Activated T-helper 9 cell treated with anti-CD3 and anti-CD28 coated beads, Interleukin-2, amount 50 U/mL, for 16 hours (primary cell): Measurements from ENCODE around the gene DDO.
"Not testable (repeated sequence)": the region's sequence is repeated elsewhere in the genome, so short reads cannot be mapped to it uniquely, and the experiment has no call there.

Experiments used
- DNase-seq: peaks from one replicate; pipeline ENCODE4 v3.0.0-alpha.2; 2020; ENCODE audit warnings: low read depth

The DDO gene

DNA sequence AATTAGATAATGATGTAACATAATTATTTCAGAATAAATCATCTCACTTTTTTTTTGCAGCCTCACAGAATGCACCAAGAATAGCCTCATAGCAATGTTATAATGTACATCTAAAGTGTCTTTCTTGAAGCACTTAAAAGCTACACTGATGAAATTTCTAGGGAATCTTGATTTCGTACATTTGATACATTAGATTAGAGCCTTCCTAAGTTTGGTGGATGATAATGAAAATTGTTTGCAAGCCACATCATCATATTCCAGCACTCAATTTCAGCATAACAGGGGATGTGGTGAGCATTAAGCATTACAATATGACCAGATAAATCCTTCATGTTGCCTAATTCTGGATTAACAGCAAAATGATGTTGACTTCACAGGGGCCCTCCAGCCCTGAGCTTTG, 47.5 kb downstream of the DDO start:
- no peak for DNase-seq

DNA sequence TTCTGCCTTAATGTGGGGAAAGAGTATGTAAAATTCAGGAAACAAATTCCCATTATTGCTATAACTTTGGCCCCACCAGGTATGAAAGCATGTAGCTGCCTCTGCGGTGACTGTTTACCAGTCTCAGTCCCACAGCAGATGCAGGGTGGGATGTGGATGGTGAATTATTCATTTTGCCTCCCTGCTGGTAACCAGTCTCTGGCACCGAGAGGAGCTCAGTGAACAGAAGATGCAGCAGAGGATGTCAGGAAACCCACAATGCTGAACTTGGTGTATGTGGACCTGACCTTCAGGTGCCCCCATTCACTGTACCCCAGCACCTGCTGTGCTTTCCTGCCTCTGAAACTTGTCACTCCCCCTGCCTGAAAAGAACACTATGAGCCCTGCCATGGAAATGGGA, 48.4 kb downstream of the DDO start:
- DNase-seq, result no peak

DNA sequence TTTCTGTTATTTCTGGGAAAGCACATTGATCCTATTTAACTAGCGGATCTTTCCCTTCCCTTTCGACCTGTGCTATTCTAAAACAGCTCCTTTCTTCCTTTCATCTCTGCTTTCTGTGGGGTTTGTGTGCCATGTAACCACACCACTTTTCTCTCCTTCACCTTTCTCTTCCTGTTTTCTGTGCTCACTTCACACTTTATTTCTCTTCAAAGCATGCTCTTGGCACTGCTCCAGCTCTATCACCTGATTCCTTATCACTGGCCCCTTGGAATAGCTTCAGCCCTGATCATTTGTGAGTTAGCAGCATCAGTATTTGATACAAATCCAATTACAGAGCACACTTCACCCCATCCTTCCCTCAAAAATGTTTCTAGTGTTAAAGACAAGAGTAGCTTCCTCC, 49.1 kb downstream of the DDO start:
- DNase-seq, result no peak

DNA sequence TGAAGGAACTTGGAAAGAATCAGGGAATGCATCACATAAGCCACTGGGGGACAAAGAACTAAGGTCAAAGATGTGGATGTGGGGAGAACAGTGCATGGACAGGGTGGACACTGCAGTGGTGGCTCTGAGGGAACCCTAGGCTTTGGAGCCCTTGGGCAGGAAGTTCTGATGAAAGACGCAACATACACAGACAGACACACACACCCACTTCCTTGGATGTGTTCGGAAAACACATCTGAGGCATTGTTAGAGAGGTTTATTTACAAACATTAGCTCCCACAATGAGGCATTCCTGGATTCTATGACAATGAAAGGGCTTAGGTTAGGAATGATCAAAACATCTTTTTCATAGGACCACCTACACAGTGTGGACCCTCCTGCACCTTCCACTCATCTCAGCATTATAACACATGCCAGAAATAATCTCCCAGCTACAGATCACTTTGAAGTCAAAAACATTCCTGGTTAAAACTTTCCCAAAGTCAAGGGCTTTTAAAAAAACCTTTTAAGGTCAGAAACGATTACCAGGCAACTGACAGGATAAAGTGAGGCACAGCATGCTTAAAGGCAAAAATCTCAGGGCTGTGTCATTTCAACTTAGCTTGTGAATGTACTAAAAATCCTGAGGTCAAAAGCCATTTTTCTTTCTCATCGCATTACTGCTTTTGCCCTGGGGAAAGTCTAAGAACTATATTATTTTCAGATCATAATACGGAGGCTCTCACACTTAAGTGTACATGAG, 50.8 kb downstream of the DDO start:
- DNase-seq, result no peak

DNA sequence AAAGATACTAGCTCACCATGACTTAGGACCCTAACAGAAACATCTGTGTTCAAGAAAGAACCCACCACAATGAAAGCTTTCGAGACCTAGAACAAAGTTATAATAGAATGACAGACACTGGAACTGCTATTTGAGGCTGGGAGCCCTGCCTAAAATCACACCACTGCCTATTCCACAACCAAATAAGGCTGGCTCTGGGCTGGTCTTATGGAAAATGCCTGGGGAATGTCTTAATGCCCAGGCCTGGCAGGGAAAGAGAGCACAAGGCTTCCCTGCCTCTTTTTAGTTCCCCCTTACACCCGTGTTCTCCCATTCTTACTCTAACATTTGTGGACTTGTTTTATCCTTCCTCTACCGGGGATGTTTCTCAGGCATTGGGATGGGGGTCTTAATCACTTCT, 51.6 kb downstream of the DDO start:
- DNase-seq, result no peak

DNA sequence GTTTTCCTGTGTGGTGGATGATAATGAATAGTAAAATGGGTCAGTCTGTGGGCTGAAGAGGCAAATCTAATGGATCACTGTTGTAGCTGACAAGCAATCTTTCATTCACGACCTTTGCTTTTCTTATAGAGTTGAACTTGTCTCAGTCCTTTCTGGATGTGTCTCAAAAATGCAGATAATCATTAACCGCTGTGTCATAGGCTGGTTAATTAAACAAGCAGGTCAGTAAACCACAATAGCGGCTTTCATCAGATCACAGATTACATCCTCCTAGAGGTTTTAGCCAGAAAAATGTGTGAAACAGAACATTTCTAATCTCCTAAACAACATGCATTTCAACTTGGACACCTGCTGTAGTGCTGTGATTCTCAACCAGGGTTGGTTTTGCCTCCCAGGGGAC, 54.7 kb downstream of the DDO start:
- no peak for DNase-seq

DNA sequence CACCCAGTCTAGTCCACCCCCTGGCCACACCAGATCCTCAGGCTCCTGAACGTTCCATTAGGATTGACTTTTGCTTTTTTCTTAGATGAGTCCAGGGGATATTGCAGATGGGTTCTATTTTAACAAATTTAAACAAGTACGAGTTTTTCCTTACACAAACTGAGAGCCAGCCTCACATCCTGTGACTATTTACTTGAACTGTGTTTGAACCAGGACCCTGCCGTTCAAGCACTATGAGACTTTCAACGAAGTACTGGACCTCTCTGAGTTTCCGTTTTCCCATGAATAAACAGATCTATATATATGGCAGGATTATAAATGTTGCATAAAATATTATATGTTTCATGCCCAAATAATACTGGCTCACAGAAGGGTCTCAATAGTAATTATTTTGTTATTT, 55.8 kb downstream of the DDO start:
- DNase-seq, result no peak

DNA sequence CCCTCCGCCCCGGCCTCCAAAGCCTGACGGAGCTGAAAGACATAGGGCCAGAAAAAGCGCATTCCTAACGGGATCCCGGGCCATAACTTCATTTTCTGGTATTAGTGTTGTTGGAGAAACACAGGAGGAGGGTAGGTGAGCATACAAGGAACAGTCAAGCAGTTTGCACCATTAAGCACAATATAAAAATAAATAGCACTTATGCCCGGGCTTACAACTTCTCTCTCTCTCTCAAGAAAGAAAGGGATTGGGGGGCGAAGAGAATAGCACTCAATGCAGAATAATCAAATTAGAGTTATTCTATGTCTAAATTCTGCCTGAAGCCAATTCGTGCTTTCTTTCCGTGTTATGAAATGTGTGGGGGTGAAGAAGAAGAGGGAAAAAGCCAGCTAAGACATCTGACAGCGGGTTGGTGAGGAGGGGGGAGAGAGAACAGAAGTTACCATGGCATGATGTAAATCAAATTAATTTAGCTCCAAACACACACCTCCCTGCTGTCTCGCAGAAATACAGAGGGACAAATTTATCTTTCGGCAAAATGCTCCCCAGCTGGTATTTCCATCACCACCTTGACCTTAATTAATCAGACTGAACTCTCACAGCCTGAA, 56.7 kb downstream of the DDO start:
- DNase-seq, result no peak

DNA sequence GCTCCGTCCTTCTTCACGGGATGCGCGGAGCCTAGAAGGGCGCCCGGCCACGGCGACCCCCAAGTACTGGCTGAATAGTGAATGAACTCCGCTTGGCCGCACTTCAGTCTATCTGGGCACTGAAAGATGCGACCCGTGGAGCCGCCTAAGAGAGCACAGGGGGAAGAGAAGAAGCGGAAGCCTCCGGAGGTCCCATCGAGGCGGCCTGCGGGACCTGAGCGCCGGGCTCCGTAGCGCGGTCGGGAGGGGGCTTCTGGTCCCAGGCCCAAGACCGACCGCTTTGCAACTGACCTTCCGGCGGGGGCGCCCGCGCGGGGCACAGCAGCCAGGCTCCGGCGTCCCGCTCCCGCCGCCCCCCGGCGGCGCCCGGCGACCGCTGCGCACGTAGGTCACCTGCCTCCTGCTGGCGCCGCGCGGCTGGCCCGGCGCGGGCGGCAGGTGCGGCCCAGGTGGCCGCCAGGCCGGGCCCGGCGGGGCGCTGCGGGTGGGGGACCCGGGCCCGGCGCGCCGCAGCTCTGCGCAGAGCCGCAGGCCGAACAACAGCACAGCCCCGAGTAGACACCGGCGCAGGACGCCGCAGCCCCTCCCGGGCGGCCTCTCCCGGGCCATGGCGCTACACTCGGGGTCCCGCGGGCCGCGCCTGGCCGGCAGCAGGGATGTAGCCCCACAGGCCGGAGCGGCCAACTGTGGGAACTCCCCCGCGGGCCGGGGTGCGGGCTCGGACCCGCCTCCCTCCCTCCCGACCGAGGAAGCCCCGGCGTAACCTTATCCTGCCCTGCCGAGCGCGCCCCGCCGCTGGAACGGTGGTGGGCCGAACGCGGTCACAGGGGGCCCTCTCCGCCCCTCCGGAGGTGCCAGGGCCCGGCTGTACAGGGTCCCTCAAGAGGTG, 57.5 kb downstream of the DDO start, which contains the start of gene METTL24:
TSS of gene METTL24 (minus strand) at position 686 of the 889 bp plus-strand sequence. CDS start at position 609, 77 bp downstream.
- no peak for DNase-seq

DNA sequence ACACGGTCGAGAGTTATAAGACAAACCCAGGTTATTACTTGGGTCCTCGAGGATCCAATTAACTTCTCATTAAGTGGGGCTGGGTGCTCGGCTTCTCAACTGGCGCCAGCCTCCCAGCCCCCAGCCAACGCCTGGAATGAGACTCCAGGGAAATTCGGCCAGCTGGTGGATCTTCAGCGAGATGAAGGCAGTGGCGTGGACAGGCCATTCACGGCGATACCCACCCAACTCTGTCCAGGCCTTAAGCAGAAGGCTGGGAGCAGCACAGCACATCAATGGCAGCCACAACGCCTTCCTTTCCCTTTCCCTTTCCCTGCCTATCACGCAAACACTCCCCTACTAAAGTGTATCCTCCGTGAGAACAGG, 58.1 kb downstream of the DDO start:
- DNase-seq, result no peak

DNA sequence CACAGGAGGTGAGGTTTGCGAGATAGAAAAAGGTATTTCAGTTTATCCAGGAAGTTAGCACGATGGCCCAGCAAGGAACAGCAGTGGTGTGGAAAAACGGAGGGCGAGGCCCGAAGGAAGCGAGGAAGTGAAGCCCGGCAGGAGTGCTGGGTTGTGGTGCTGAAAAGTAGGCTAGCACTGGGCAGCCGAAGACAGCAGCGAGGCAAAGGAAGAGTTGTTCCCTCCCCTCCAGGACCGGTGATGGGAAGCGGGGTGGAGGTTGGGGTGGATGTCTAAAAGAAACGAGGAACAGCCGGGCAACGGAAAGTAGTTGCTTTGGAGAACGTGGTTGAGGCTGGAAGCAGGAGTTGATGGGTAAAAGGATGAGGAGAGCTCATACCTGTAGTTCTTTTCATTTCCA, 58.6 kb downstream of the DDO start:
- no peak for DNase-seq

DNA sequence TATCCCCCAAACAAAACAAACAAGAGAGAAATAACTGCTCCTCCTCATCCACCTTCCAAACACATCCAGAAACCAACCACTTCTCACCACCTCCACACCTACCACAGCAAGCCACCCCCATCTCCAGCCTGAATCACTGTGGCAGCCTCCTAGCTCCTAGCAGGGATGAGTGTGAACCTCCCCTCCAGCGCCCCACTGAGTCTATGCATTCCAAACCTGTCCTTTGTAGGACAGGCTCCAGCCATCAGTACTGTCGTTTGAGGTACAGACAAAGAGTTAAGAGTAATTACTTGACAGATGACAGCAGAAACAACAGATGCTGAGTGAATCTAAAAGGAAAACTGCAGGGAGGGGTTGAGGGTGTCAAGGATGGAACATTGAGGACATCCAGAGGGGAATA, 59.6 kb downstream of the DDO start:
- no peak for DNase-seq

DNA sequence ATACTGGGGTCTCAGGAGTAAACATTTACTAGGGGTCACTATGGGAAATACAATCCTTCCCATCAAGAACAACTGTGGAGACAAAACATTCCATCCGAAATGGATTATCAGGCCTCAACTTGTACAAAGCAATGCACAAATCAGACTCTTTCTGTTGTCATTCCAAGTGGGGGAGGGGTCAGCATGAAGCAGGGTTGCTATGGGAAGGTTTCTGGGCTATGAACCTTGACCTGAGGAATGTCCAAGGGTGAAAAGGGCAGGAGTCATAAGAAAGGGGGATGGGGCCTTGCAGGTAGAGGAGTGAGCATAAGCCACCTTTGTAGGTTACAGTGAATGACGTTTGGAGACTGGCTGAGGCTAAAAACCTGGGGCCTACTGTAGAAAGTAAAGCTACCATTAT, 60.4 kb downstream of the DDO start:
- no peak for DNase-seq

DNA sequence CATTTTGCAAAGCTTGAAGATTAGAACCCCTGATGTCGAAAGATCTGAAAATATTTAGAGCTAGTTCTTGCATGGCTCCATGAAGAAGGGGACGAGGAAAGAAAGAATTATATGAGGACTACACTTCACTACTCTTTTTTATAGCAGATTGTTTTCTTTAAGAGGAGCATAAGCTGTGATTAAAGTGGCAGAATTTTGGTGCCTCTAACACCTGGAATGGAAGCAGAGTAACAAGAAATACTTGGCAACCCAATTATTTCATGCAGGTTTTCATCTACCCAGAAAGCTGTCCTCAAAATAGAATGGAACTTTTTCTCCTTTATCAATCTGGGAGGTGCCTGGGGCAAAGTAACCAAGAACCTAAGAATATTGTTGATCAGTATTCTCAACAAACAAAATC, 61.2 kb downstream of the DDO start:
- no peak for DNase-seq

DNA sequence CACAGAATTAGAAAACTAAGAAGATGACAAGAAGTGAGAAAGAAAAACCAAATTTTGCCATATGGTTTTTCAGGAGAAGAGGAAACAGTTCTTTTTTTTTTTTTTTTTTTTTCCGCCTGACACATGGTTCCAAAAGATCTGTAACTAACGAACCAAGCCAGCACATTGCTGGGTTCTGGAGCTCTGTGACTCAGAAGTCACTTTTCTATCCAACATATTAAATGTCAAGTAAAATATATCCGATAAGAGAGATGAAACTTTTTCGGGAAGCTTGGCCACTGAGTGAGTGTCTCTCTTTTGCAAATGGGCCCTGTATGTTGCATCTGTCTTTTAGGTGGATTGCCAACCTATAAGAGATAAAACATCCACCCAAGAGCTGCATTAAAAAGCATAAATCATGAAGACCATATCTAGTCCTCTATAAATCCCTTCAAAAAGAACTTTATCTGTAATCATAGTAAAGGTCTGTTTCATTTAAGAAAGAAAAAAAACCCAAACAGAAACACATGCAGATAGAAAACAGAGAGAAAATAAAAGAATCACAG, 61.8 kb downstream of the DDO start:
- no peak for DNase-seq

DNA sequence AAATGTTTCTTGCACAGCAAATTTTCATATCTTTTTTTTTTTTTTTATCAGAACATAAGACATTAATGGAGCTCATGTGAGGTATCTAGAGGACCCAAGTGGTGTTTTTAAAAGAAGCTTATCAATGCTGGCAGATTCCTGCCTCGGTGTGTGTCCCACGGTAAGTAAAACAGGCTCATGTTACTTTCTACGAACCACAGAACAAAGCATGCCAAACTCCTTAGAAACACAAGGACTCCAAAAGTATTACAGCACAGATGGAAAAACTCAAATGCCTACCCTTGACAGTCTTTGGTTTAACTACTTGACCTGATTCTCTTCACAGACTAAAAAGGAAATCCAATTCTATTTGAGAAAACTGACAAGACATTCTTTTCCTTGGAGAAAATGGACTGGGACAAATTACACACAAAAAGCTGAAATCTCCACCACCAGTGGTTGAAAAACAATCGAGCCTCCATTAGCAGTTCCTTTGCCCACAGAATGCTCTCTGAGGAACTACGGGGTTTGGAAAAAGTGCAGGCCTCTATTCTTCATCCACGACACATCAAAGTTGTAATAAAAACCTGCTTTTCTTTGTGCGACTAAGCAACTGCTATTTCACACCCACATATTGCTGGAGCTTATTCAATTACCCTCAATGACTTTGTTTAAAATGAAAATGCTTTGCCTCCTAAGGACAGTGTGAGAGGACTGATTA, 62.7 kb downstream of the DDO start:
- DNase-seq, result no peak

DNA sequence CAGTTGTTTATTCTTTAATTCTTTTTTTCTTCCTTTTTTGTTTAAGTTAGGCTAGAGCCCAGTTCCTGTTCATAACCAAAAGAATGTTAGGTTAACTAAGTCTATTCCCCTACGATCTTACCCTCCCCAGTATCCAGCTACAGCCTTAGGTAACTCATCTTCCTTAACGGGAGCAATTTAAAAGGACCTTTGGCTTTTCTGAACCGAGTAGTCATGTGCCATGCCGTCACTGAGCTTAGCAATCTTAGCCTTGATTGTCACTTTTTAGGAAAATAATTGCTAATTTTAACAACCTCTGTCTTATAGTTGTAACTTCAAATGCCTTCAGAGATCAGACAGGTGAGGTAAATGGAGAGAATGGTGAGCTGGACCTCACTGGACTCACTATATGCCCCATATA, 63.4 kb downstream of the DDO start:
- DNase-seq, result no peak

DNA sequence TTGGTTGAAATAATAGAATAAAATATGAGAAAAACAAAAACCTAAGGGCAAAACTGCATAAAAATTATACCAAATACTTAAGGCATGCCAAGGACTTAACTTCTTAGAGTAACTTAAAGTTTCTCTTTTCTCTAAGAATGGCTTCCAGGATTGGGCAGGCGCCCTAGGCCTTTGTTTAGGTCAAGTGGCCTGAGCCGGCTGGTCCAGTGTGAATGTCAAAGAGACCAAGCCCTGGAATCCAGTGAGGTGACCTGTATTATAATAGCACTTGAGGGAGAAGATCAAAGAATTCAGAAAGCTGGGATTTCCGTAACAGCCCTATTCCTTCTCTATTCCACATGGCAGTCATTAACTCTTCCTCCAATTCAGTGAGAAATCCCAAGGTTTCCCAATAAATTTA, 63.8 kb downstream of the DDO start:
- no peak for DNase-seq

DNA sequence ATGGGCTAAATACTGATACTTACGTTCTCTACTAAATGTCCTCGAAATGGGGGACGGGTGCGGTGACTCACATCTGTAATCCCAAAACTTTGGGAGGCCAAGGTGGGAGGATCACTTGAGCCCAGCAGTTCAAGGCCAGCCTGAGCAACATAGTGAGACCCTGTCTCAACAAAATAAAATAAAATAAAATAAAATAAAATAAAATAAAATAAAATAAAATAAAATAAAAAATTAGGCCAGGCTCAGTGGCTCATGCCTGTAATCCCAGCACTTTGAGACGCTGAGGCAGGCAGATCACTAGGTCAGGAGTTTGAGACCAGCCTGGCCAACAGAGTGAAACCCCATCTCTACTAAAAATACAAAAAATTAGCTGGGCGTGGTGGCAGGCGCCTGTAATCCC, 64.8 kb downstream of the DDO start:
- DNase-seq, result not testable (repeated sequence)

DNA sequence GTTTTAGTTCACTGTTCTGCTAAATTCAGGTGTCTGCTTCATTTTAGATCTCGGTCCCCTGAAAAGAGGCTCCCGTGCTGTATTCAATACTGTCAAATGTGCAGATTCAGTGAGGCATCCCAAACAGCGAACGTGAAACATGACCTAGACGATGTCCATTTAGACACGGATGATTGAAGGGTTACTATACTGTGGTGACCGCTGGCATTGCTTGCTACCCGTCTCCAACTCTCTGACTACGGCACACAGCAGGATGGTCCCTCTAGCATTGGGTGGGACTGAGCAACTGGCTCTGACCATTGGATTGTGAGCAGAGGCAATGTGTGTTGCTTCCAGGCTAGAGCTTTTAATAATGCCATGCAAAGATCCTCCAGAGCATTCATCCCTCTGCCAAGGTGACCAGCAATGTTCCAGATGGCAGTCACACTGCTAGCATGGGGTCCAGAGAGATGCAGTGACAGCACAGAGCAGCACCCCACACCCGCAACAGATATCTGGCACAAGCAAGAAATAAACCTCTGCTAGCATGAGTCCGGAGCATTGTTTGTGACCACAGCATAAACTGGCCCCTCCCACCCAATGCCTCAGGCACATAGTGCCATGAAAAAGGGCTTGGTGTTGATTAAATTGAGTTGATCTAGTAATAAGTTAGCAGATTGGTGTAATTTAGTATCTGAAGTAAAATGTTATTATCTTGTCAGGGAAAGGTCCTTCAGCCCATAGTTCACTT, 66.2 kb downstream of the DDO start:
- no peak for DNase-seq

DNA sequence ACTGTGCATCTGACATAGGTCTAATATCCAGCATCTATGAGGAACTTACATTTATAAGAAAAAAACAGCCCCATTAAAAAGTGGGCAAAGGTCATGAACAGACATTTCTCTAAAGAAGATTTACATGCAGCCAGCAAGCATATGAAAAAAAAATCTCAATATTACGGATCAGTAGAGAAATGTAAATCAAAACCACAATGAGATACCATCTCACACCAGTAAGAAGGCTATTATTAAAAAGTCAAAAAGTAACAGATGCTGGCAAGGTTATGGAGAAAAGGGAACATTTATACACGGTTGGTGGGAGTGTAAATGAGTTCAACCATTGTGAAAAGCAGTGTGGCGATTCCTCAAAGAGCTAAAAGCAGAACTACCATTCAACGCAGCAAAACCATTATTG, 70.3 kb downstream of the DDO start:
- no peak for DNase-seq

DNA sequence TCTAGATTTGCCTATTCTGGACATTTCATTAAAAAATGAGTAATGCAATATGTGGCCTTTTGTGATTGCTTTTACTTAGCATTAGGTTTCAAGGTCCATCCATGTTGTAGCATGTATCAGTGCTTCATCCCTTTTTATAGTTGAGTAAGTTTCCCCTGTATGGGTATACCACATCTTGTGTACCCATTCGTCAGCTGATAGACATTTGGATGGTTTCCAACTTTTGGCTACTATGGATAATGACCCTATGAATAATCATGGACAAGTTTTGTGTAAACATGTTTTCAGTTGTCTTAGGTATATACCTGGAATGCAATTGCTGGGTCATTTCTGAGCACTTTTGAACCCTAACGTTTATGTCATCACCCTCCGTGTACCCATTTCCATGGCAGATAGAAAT, 72.6 kb downstream of the DDO start:
- no peak for DNase-seq
